GM20431 (cell line): ENCODE results near the gene PCDH9.

Experiments
- in situ Hi-C: fragments of 300-500 bp; cut with MseI, MboI; formaldehyde crosslinking; loops from one replicate; pipeline ENCODE4 v1.15.0; 2020; ENCODE audit warnings: low sequenced_read_pairs; ENCODE audit not compliant: unreplicated experiment

Gene PCDH9

DNA sequence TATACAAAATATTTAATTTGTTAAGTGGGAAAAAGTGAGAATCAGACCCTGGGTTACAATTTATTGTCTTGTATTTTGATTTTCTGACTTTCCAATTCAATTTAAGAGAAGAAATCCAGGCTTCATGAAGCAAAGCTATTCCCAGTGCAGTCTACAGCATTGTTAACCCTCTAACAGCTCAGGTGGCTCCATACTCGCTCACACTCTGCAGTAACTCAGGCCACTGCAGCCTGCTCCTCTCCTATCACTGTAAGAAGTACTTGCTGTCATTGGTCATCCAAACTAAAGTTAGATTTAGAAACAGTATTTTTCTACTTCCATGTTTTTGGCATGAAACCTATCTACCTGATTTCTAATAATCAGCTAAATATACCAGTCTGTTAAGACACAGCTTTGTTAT is 830.3 kb downstream of the PCDH9 start:
- in situ Hi-C loops, result no loop called here

DNA sequence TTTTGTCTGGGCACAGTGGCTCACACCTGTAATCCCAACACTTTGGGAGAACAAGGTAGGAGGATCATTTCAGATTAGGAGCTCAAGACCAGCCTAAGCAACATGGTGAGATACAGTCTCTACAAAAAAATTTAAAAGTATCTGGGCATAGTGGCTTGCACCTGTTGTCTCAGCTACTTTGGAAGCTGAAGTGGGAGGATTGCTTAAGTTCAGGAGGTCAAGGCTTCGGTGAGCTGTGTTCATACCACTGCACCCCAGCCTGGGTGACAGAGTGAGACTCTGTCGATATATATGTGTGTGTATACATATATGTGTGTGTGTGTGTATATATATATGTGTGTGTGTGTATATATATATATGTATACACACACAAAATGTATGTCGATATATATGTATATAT is 833.0 kb downstream of the PCDH9 start:
- in situ Hi-C loops, result no loop called here

DNA sequence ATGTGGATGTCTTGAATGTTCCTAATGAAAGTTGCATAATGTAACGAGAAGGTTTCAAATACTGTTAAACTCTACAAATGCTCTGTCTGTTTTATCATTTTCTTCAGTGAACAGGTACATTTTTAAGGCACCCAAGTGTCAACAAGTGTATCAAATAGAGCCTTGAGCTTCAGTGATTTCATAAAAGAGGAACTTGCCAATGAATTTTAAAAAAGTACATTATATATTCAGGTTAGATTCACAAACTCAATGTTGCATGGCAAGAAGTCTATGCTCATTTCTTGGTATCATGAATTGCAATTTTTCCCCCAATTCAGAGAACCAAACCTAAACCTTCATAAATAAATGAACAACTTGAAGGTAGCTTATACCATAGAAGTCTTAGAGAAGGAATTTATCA is 838.8 kb downstream of the PCDH9 start:
- in situ Hi-C loops, result no loop called here

DNA sequence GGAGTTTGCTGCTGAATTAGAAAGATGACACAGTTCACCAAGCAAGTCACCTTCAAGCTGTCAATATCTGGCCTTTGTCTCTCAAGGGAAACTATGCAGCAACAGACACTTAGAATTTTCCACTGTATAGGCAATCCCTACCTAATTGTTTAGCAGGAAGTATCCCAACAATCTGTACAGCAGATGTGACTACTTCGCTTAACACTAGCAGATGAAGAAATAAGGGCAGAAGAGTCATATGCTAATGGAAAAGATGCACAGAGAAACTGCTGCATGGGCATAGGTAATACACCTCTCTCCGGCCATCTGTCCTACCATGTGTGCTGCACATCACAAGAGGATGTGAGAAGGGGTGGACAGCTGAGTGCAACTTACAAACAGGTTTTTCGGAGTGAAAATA is 851.2 kb downstream of the PCDH9 start:
- in situ Hi-C loops, result no loop called here

DNA sequence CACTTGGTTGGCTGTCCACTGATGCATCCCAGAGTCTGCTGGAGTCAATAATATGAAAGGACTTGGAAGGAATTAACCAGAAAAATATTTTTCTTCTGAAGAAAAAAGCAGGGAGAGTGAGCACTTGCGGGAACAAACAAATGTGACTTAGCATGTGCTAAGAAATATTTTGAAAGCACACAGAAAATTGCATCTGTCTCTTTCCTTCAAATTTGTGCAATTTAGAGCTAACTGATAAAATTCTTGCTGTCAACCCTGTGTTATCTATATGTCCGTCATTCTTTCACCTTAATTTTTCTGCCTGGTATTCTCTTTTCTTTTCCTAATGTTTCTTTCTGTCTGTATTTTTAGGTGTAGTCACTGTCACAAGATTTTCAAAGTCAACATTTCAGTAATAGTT is 852.6 kb downstream of the PCDH9 start:
- in situ Hi-C loops, result no loop called here

- in situ Hi-C loops, result no loop called here
These were observed 854.4 kb downstream of the PCDH9 start for GRCh38 chr13:66375756-66376155.

- in situ Hi-C loops, result no loop called here
These were observed 860.5 kb downstream of the PCDH9 start for GRCh38 chr13:66369666-66370065.

- in situ Hi-C loops, result no loop called here
These were observed 862.8 kb downstream of the PCDH9 start for GRCh38 chr13:66367356-66367755.

DNA sequence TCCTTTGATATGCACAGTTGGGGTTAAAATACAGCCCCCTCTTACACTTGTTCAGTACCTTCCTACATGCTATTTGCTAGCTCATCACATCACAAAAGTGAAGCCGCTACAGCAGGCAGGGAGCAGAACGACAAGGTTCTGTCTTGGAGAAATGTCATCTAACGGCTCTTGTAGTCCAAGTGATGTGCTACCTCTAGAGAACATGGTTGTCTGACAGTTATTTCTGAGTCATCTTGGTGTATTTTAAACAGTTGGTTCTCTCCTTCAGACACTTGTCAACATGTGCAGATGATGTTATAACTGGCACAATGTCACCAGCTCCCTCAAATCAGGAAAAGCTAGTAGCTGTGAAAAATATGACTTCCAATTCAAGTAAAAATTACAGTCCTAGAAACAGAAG is 865.0 kb downstream of the PCDH9 start:
- in situ Hi-C loops, result no loop called here

- in situ Hi-C loops, result no loop called here
These were observed 865.8 kb downstream of the PCDH9 start for GRCh38 chr13:66364346-66364745.

DNA sequence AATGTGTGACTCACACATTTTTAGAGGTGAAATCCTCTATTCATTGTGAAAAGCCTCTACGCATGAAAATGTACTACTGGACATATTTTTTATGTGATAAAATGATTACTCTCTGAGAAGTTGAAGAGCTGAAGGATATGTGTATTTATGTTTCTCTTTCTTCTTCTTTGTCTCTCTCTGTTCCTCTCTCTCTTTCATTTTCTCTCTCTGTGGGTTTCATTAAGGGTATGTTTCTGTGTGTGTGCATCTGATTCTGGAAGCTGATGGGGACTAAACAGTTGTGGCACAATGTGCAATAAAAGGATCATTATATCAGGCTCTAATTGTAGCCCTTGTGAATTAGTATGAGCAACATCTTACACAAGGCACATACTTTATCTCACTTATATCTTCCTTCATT is 867.7 kb downstream of the PCDH9 start:
- in situ Hi-C loops, result no loop called here

DNA sequence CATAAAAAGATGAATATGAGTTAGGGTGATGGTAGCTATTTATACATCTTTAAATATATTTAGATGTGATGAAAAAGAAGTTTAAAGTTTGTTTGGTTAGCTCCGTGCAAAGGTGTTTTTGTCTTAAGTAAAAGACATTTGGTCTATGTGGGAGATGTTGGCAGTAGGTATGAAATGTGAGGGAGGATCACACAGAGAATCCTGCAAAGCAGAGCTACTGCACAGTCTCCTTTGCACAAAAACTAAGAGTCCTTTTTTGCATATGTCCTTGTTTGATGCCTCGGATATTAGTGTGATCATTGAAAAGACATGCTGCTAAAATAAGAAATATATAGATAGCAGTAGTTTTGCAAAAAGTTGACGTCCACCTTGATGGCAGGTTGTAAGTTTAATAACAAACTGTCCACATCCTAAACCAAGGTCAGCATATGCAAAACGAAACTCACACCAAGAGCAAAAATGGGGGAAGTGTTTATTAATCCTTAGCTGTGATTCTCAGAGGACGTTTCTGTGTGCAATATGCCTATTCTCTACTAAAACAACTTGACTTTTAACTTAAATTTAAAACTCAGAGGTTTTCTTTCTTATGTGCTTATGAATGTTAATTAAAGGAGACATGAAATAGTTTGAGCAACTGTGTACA is 870.1 kb downstream of the PCDH9 start:
- in situ Hi-C loops, result no loop called here

- in situ Hi-C loops, result no loop called here
These were observed 870.7 kb downstream of the PCDH9 start for GRCh38 chr13:66359393-66359792.

DNA sequence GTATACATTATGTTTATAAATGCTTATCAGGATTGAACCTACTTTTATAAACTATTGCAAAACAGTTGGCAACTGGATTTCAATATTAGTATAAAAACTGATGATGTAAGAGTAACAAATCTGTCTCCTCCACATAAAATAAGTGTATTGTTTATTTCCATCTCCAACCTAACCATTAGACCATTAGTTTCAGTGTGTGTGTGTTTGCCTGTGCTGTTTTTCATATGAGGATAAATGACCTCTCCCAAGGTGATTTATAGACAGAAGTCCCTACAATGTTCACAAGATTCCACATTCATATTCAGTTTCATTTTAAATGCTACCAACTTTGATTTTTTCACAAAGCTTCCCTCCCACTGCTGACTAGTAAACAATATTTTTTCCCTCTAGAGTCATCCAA is 871.6 kb downstream of the PCDH9 start:
- in situ Hi-C loops, result no loop called here

GRCh38 chr13:66357463-66357862 is 872.7 kb downstream of the PCDH9 start:
- in situ Hi-C loops, result no loop called here

GRCh38 chr13:66354879-66355751 is 875.0 kb downstream of the PCDH9 start:
- in situ Hi-C loops, result no loop called here

DNA sequence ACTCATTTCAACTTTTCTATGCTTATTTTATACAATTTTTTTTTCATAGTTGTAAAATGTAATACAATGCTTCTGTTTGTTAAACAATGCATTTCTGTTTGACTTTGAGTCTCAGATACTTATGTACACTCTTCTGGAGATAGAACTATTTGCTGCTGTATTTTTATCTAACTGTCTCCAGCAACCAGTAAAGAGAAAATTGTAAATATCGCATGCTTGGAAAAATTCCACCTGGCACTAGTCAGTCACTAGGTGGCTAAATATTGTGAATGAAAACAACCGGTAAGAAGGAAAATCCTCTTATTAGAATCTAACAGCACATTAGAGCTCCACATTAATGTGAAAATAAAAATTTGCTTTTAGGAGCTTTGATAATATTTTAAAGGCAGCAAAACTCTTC is 876.5 kb downstream of the PCDH9 start:
- in situ Hi-C loops, result no loop called here

DNA sequence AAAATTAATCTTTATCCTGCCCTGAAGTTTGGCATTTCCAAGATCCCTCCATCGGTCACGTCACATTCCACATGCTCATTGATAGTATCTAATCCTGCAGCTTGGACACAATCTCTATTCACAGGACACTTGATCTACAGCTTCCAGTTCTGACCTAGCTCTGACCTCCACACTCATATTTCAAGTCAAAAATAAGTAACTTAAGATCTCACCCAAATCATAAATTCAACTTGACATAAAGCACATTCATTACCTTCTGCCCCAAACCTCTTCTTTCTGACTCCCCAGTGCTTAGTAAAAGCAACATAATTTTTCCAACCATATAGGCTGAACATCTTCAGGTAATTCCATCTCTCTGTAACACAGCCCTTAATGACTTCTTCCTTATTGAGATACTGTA is 880.2 kb downstream of the PCDH9 start:
- in situ Hi-C loops, result no loop called here

GRCh38 chr13:66348745-66349690 is 881.1 kb downstream of the PCDH9 start:
- in situ Hi-C loops, result no loop called here

GRCh38 chr13:66347486-66348117 is 882.5 kb downstream of the PCDH9 start:
- in situ Hi-C loops, result no loop called here
